Neuron (in vitro differentiated cells): Measurements from ENCODE around the gene SLC22A4.

Experiments
- H2AFZ ChIP-seq: one replicate; pipeline ENCODE4 v1.6.1; 2013; ENCODE audit warnings: low read depth, mild to moderate bottlenecking, inconsistent platforms, low read length, moderate library complexity
- H3K27me3 ChIP-seq: one replicate; pipeline ENCODE4 v1.6.1; 2013; ENCODE audit warnings: low read length; ENCODE audit not compliant: insufficient read depth
- H3K36me3 ChIP-seq: one replicate; pipeline ENCODE4 v1.6.1; 2013; ENCODE audit warnings: low read length; ENCODE audit not compliant: insufficient read depth
- H3K4me1 ChIP-seq: one replicate; pipeline ENCODE4 v1.6.1; 2013; ENCODE audit warnings: low read length; ENCODE audit not compliant: insufficient read depth
- H3K4me3 ChIP-seq: 2 replicates; pipeline ENCODE4 v1.5.1; 2013; ENCODE audit warnings: mild to moderate bottlenecking, low read length, moderate library complexity
- H3K9me3 ChIP-seq: one replicate; pipeline ENCODE4 v1.6.1; 2013; ENCODE audit warnings: low read length

The SLC22A4 gene

DNA sequence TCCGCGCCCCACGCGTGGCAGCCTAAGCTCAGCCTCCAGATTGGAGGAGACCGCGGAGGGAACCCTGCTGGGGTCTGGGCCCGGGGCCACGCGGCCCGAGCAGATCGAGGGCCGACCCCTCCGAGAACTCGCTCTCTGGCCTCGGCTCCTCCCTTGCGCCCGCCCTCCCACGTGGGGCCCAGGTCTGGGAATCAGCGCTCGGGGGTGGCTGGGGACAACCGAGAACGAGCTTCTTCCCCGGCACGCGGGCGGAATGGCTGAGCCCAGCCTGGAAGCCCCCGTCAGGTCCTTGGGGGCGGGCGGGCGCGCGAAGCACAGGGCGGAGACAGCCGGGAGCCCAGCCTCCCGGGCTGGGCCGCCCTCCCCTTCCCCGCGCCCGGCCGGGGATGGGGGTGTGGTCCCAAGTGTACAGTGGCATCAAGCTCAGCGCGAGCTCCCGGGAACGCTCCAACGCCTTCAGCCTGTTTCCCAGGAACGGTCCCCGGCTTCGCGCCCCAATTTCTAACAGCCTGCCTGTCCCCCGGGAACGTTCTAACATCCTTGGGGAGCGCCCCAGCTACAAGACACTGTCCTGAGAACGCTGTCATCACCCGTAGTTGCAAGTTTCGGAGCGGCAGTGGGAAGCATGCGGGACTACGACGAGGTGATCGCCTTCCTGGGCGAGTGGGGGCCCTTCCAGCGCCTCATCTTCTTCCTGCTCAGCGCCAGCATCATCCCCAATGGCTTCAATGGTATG, at the start of gene SLC22A4:
SLC22A4 (plus strand) TSS at position 403 of the 736 bp plus-strand sequence; CDS start at position 626, 223 bp downstream.
- H3K4me1 ChIP-seq, result peaks cover 10% of the 10 kb centered on the region

DNA sequence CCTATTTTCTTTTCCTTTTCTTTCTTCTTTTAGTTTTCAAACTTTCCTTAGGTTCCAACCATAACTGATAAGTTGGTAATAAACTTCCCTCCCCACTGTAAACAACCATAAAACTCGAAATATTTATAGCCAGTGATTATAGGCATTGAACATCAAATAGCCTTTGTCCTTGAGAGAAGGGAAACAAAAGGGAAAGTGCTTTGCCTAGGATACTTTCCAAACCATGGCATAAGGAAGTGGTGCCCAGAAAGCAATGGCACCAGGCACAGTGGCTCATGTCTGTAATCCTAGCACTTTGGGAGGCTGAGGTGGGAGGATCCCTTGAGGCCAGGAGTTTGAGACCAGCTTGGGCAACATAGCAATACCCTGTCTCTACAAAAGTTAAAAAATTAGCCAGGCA, 48.6 kb upstream of the SLC22A4 start:
- H3K4me1 ChIP-seq, result no peaks in the 10 kb centered on the region
- H3K27me3 ChIP-seq, result no peaks in the 10 kb centered on the region
- no peaks in the 10 kb centered on the region for H3K36me3 ChIP-seq
- H3K9me3 ChIP-seq, result no peaks in the 10 kb centered on the region
- no peak overlapping the region for H3K4me3 ChIP-seq
- no peak overlapping the region for H2AFZ ChIP-seq

More for the DNA sequence above, at the start of gene SLC22A4:
- H2AFZ ChIP-seq, result peak within 1 kb of the TSS; percentile 90
- H3K9me3 ChIP-seq, result no peaks in the 10 kb centered on the region
- peak within 1 kb of the TSS; percentile 56 for H3K4me3 ChIP-seq
- peaks cover 11% of the 10 kb centered on the region for H3K27me3 ChIP-seq
- H3K36me3 ChIP-seq, result no peaks in the 10 kb centered on the region

- H3K9me3 ChIP-seq, result no peaks in the 10 kb centered on the region
- no peaks in the 10 kb centered on the region for H3K4me1 ChIP-seq
- H3K4me3 ChIP-seq, result no peak overlapping the region
- H3K27me3 ChIP-seq, result no peaks in the 10 kb centered on the region
- no peak overlapping the region for H2AFZ ChIP-seq
- H3K36me3 ChIP-seq, result no peaks in the 10 kb centered on the region
Observed at GRCh38 chr5:132246806-132247205, 47.4 kb upstream of the SLC22A4 start.

DNA sequence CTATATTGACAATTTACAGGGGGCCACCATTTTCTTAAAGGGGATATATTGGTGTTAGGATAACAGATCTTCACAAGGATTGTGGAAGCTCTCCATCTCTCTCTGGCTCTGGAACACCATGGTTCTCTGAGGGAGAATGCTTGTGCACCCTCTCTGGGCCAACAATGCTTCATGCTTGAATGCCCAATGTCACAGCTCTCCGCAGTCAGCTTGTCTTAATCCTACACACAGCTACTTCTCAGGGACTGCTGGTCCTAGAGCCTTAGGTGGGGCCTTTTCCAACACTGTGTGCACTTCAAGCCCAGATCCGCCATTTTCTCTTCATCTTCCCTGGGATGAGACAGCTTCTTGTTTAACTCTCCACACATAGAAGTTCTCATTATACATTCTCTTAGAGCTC, 43.6 kb upstream of the SLC22A4 start:
- Histone ChIP-seq H3K4me3 (no peak overlapping the region), H2AFZ (no peak overlapping the region), H3K4me1 (no peaks in the 10 kb centered on the region), H3K36me3 (no peaks in the 10 kb centered on the region), H3K27me3 (no peaks in the 10 kb centered on the region), H3K9me3 (no peaks in the 10 kb centered on the region)

DNA sequence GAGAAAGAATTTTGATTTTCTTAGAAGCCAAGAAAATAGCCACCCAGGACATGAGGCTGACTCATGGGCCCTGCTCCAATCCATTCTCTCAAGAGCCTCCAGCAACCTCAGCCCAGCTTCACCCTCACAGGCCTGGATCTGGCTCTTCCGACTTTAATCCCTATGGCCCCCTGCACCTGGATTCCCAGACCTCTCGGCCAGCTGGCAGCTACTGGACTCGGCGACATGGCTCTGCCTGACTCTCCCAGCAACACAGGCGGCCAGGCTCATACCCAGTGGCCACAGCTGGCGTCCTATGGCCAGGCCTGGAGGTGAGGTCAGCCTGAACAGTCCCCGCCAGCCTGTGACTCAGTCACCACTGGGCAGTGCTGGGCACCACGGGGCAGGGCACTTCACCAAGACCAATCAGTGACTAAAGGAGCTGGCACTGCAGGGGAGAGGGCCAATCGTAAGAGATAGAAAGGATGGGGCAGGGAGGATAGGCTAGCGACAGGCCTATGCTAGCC, 42.9 kb upstream of the SLC22A4 start:
- Histone ChIP-seq H3K9me3 (no peaks in the 10 kb centered on the region), H3K36me3 (no peaks in the 10 kb centered on the region), H3K4me3 (no peak overlapping the region), H3K27me3 (no peaks in the 10 kb centered on the region), H3K4me1 (no peaks in the 10 kb centered on the region), H2AFZ (no peak overlapping the region)

- H3K36me3 ChIP-seq, result no peaks in the 10 kb centered on the region
- H3K4me1 ChIP-seq, result no peaks in the 10 kb centered on the region
- no peaks in the 10 kb centered on the region for H3K9me3 ChIP-seq
- peaks cover 4% of the 10 kb centered on the region for H3K27me3 ChIP-seq
- no peak overlapping the region for H3K4me3 ChIP-seq
- no peak overlapping the region for H2AFZ ChIP-seq
Observed at GRCh38 chr5:132253008-132253441, 41.2 kb upstream of the SLC22A4 start.

DNA sequence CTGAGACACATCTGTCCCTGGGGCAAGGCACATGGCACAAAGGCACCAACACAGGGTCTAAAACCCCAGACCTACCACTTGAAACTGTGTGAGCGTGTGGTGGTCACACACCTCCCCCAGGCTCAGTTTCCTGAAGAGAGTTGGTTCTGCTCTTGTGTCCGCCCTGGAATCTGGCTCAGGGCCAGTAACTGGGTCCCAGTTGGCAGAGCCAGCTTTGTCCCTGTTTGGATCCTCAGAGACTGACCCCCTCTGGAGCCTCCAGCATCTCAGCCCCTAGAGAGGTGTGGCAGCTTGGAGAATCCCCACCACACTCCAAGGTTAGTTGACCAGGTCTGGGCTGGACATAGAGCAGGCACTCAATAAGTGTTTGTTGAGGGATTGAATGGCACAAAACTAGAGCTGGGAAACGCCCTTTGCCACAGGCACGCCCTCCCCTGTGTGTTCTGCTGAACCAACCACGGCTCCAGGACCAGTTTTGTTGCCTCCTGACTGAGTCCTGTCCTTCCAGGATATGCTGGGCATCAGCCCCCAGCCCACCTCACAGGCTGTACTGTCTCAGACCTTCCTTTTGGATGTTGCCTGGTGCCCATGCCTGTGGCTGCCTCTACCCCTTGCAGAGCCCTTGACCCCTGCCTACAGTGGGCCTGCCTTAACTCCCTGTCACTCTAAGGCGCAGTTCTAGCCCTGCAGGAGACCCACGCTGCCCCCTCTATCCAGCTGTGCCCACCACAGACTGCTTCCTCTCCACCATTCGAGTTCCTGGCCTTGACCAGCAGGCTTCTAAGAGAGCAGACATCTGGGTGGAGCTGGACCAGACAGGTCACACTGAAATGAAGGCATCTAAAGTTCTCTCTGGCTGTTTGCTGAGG, 40.5 kb upstream of the SLC22A4 start:
- Histone ChIP-seq H3K9me3 (no peaks in the 10 kb centered on the region), H3K4me3 (no peak overlapping the region), H2AFZ (no peak overlapping the region), H3K27me3 (peaks cover 4% of the 10 kb centered on the region), H3K4me1 (no peaks in the 10 kb centered on the region), H3K36me3 (no peaks in the 10 kb centered on the region)

GRCh38 chr5:132254321-132254977, 39.7 kb upstream of the SLC22A4 start:
- Histone ChIP-seq H3K4me3 (no peak overlapping the region), H3K9me3 (no peaks in the 10 kb centered on the region), H2AFZ (no peak overlapping the region), H3K36me3 (no peaks in the 10 kb centered on the region), H3K27me3 (peaks cover 4% of the 10 kb centered on the region), H3K4me1 (no peaks in the 10 kb centered on the region)

GRCh38 chr5:132256086-132256782, 38.0 kb upstream of the SLC22A4 start:
- Histone ChIP-seq H3K9me3 (no peaks in the 10 kb centered on the region), H3K27me3 (peaks cover 4% of the 10 kb centered on the region), H3K36me3 (no peaks in the 10 kb centered on the region), H3K4me3 (no peak overlapping the region), H2AFZ (no peak overlapping the region), H3K4me1 (no peaks in the 10 kb centered on the region)

DNA sequence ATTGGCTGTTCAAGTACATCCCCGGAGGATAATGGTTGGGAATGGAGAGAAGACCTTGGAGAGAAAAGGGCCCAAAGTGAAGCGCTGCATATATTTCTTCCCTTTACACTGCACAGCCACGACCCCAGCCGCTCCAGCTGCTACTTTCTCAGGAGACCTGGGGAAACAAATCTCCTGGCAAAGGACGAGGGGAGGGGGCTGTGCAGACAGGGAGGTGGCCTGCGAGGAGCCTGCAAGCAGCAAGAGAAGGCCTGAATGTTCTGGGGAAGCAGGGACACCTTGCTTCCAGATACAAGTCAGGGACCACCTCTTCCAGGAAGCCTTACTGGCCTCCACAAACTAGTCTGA, 37.4 kb upstream of the SLC22A4 start:
- Histone ChIP-seq H3K4me3 (no peak overlapping the region), H2AFZ (no peak overlapping the region), H3K27me3 (peaks cover 4% of the 10 kb centered on the region), H3K4me1 (no peaks in the 10 kb centered on the region), H3K36me3 (no peaks in the 10 kb centered on the region), H3K9me3 (no peaks in the 10 kb centered on the region)

GRCh38 chr5:132257131-132258101, 36.8 kb upstream of the SLC22A4 start, which contains the start of gene PDLIM4:
Gene PDLIM4, plus strand, starts transcription at chr5:132257696. Its CDS starts 39 bp downstream, at chr5:132257735.
- Histone ChIP-seq H3K27me3 (peaks cover 4% of the 10 kb centered on the region), H3K4me3 (no peak within 1 kb of the TSS), H3K36me3 (no peaks in the 10 kb centered on the region)

More at GRCh38 chr5:132257131-132258101, 36.8 kb upstream of the SLC22A4 start, which contains the start of gene PDLIM4:
- H3K4me1 ChIP-seq, result no peaks in the 10 kb centered on the region
- H2AFZ ChIP-seq, result no peak within 1 kb of the TSS
- H3K9me3 ChIP-seq, result no peaks in the 10 kb centered on the region
